HepG2 (cell line): ENCODE results near the gene NDRG3. TPM values are rescaled to one million over a fixed set of nuclear protein-coding genes. Genes with fewer than 3 reads are reported as not detected.

Experiments
- MAF1 ChIP-seq: sonication (generic); formaldehyde crosslinking; IDR thresholded peaks from 2 replicates; pipeline ENCODE4 v1.5.0; 2020; ENCODE audit warnings: missing genetic modification reagents, borderline replicate concordance
- MEF2D ChIP-seq: sonication (generic); formaldehyde crosslinking; IDR thresholded peaks from 2 replicates; pipeline ENCODE4 v1.5.1; 2020; ENCODE audit warnings: mild to moderate bottlenecking, missing genetic modification reagents
- MEIS2 ChIP-seq: sonication (generic); formaldehyde crosslinking; IDR thresholded peaks from 2 replicates; pipeline ENCODE4 v1.9.0; 2021; ENCODE audit warnings: mild to moderate bottlenecking, missing genetic modification reagents
- MTF1 ChIP-seq: sonication (generic); formaldehyde crosslinking; IDR thresholded peaks from 2 replicates; pipeline ENCODE4 v1.5.0; 2020; ENCODE audit warnings: missing genetic modification reagents
- POGZ ChIP-seq: sonication (generic); formaldehyde crosslinking; IDR thresholded peaks from 2 replicates; pipeline ENCODE4 v1.4.0; 2020; ENCODE audit warnings: mild to moderate bottlenecking, missing genetic modification reagents
- U2AF1 ChIP-seq: fragments of 200-400 bp; formaldehyde crosslinking; optimal IDR thresholded peaks from 2 replicates; pipeline ENCODE3; 2017; ENCODE audit warnings: mild to moderate bottlenecking, low read depth, low read length
- ZFP1 ChIP-seq: IDR thresholded peaks from 2 replicates; pipeline ENCODE4 v1.6.1; 2016
- ZMAT3 ChIP-seq: sonication (generic); formaldehyde crosslinking; conservative IDR thresholded peaks from 2 replicates; pipeline ENCODE4 v1.7.0; 2021; ENCODE audit warnings: missing genetic modification reagents
- ZMYM2 ChIP-seq: sonication (generic); formaldehyde crosslinking; IDR thresholded peaks from 2 replicates; pipeline ENCODE4 v1.8.0; 2022; ENCODE audit warnings: mild to moderate bottlenecking, missing genetic modification reagents
- ZNF563 ChIP-seq: sonication (generic); formaldehyde crosslinking; IDR thresholded peaks from 2 replicates; pipeline ENCODE4 v1.8.0; 2022; ENCODE audit warnings: mild to moderate bottlenecking, moderate library complexity, missing genetic modification reagents
- ZNF629 ChIP-seq: sonication (generic); formaldehyde crosslinking; conservative IDR thresholded peaks from 2 replicates; pipeline ENCODE4 v1.5.0; 2020; ENCODE audit warnings: missing genetic modification reagents
- ZNF792 ChIP-seq: IDR thresholded peaks from 2 replicates; pipeline ENCODE4 v1.6.1; 2016
- polyA plus RNA-seq, 8 experiments: library from polyadenylated mRNA; depleted of rRNA in 3 of 8; stranded (reverse) in 7 of 8; unstranded in 1 of 8; fragments of >200 nt; fragmentation: Illumina TruSeq in 4 of 8; extraction: Trizol in 4 of 8; gene quantifications; 2 replicates each; pipeline versions ENCODE4 v1.2.1 to v1.2.3, GENCODE V29; 2011 to 2016; ENCODE audit warnings: low read depth in 4 of 8, missing spikeins in 1 of 8, mixed read lengths in 1 of 8; ENCODE audit not compliant: insufficient read depth in 1 of 8
- total RNA-seq, 5 experiments: library from RNA; depleted of rRNA; stranded (reverse); fragments of >200 nt; fragmentation: Illumina TruSeq; extraction: Trizol; gene quantifications; 2 replicates each; pipeline ENCODE4 v1.2.3, GENCODE V29; 2016; ENCODE audit warnings: low read depth in 1 of 5
- TF ChIP-seq, protein P1 (sequence below): sonication (generic); formaldehyde crosslinking; IDR thresholded peaks from 2 replicates; pipeline ENCODE4 v1.4.0; 2020; ENCODE audit warnings: mild to moderate bottlenecking, missing genetic modification reagents, borderline replicate concordance
- TF ChIP-seq, protein P2 (sequence below): sonication (generic); formaldehyde crosslinking; IDR thresholded peaks from 2 replicates; pipeline ENCODE4 v1.5.0; 2020; ENCODE audit warnings: mild to moderate bottlenecking, missing genetic modification reagents
- TF ChIP-seq, protein P3 (sequence below): sonication (generic); formaldehyde crosslinking; IDR thresholded peaks from 2 replicates; pipeline ENCODE4 v1.8.0; 2022; ENCODE audit warnings: missing genetic modification reagents, mild to moderate bottlenecking, moderate library complexity, borderline replicate concordance
- TF ChIP-seq, protein P4 (sequence below): sonication (generic); IDR thresholded peaks from 2 replicates; pipeline ENCODE4 v1.6.1; 2016; ENCODE audit warnings: low read depth, borderline replicate concordance
- TF ChIP-seq, protein P5 (sequence below): sonication (generic); formaldehyde crosslinking; IDR thresholded peaks from 2 replicates; pipeline ENCODE4 v1.4.0; 2020; ENCODE audit warnings: mild to moderate bottlenecking, missing genetic modification reagents, borderline replicate concordance

Gene NDRG3
- total and polyA plus RNA-seq, 2 of the 13 experiments (the other 11 are each of a cell fraction or from before 2014, with no cell fraction given), result 36.0 to 40.5 TPM

DNA sequence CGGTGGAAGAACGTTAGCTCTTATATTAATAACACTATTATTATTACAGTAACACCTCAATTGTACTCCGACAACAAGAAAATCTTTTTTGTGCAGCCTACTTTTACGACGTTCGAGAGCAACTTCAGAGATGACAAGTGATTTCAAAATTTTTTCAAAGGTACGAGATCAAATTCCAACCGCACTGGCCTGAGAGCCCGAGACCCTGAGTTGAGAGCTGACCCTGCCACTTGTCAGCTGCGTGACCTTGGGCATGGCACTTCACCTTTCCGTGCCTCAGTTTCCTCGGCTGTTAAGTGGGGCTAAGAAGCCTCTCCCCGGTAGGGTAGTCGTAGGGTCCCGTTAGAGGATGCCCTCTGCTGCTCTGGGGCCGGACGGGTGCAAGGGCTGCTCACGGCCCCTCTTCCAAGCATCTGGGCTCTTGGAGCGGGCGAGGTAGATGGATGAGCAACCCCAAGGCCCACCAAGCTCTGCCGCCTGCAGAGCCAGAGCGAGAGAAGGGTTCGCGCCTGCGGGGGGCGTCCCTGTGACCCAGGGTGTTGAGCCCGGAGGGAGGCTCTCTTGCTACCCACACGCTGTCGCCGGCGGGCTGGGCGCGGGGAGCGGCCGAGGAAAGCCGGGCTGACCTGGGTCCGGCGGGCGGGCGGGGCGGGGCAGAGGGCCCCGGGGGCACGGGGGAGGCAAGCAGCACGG lies 510 bp downstream of the NDRG3 start (continued):
- TF ChIP-seq, protein P1, sequence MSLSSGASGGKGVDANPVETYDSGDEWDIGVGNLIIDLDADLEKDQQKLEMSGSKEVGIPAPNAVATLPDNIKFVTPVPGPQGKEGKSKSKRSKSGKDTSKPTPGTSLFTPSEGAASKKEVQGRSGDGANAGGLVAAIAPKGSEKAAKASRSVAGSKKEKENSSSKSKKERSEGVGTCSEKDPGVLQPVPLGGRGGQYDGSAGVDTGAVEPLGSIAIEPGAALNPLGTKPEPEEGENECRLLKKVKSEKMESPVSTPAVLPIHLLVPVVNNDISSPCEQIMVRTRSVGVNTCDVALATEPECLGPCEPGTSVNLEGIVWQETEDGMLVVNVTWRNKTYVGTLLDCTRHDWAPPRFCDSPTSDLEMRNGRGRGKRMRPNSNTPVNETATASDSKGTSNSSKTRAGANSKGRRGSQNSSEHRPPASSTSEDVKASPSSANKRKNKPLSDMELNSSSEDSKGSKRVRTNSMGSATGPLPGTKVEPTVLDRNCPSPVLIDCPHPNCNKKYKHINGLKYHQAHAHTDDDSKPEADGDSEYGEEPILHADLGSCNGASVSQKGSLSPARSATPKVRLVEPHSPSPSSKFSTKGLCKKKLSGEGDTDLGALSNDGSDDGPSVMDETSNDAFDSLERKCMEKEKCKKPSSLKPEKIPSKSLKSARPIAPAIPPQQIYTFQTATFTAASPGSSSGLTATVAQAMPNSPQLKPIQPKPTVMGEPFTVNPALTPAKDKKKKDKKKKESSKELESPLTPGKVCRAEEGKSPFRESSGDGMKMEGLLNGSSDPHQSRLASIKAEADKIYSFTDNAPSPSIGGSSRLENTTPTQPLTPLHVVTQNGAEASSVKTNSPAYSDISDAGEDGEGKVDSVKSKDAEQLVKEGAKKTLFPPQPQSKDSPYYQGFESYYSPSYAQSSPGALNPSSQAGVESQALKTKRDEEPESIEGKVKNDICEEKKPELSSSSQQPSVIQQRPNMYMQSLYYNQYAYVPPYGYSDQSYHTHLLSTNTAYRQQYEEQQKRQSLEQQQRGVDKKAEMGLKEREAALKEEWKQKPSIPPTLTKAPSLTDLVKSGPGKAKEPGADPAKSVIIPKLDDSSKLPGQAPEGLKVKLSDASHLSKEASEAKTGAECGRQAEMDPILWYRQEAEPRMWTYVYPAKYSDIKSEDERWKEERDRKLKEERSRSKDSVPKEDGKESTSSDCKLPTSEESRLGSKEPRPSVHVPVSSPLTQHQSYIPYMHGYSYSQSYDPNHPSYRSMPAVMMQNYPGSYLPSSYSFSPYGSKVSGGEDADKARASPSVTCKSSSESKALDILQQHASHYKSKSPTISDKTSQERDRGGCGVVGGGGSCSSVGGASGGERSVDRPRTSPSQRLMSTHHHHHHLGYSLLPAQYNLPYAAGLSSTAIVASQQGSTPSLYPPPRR, result peak; percentile 14; the same call in 1 of the 2 replicates
- no peak for TF ChIP-seq ZNF792 (CRISPR knock-in tag)
- TF ChIP-seq, protein P2, sequence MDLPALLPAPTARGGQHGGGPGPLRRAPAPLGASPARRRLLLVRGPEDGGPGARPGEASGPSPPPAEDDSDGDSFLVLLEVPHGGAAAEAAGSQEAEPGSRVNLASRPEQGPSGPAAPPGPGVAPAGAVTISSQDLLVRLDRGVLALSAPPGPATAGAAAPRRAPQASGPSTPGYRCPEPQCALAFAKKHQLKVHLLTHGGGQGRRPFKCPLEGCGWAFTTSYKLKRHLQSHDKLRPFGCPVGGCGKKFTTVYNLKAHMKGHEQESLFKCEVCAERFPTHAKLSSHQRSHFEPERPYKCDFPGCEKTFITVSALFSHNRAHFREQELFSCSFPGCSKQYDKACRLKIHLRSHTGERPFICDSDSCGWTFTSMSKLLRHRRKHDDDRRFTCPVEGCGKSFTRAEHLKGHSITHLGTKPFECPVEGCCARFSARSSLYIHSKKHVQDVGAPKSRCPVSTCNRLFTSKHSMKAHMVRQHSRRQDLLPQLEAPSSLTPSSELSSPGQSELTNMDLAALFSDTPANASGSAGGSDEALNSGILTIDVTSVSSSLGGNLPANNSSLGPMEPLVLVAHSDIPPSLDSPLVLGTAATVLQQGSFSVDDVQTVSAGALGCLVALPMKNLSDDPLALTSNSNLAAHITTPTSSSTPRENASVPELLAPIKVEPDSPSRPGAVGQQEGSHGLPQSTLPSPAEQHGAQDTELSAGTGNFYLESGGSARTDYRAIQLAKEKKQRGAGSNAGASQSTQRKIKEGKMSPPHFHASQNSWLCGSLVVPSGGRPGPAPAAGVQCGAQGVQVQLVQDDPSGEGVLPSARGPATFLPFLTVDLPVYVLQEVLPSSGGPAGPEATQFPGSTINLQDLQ, result no peak
- no peak for TF ChIP-seq U2AF1
- TF ChIP-seq ZNF629 (CRISPR knock-in tag), result peak; percentile 94
- no peak for TF ChIP-seq ZFP1 (CRISPR knock-in tag)
- peak; percentile 24; the same call in 1 of the 2 replicates for TF ChIP-seq ZMYM2 (CRISPR knock-in tag)
- 0 out of 2 replicates have a peak, but pooled peaks have one; percentile 34 for TF ChIP-seq MEIS2 (CRISPR knock-in tag)
- peak; percentile 56; the same call in 1 of the 2 replicates for TF ChIP-seq ZNF563 (CRISPR knock-in tag)
- TF ChIP-seq, protein P3, sequence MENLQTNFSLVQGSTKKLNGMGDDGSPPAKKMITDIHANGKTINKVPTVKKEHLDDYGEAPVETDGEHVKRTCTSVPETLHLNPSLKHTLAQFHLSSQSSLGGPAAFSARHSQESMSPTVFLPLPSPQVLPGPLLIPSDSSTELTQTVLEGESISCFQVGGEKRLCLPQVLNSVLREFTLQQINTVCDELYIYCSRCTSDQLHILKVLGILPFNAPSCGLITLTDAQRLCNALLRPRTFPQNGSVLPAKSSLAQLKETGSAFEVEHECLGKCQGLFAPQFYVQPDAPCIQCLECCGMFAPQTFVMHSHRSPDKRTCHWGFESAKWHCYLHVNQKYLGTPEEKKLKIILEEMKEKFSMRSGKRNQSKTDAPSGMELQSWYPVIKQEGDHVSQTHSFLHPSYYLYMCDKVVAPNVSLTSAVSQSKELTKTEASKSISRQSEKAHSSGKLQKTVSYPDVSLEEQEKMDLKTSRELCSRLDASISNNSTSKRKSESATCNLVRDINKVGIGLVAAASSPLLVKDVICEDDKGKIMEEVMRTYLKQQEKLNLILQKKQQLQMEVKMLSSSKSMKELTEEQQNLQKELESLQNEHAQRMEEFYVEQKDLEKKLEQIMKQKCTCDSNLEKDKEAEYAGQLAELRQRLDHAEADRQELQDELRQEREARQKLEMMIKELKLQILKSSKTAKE, result no peak
- TF ChIP-seq ZMAT3 (CRISPR knock-in tag), result no peak; the same call in 1 of the 2 replicates
- TF ChIP-seq MTF1 (CRISPR knock-in tag), result peak; percentile 14; the same call in 1 of the 2 replicates
- TF ChIP-seq, protein P4, sequence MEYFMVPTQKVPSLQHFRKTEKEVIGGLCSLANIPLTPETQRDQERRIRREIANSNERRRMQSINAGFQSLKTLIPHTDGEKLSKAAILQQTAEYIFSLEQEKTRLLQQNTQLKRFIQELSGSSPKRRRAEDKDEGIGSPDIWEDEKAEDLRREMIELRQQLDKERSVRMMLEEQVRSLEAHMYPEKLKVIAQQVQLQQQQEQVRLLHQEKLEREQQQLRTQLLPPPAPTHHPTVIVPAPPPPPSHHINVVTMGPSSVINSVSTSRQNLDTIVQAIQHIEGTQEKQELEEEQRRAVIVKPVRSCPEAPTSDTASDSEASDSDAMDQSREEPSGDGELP, result no peak; the same call in 1 of the 2 replicates
- no peak for TF ChIP-seq POGZ (CRISPR knock-in tag)
- TF ChIP-seq, protein P5, sequence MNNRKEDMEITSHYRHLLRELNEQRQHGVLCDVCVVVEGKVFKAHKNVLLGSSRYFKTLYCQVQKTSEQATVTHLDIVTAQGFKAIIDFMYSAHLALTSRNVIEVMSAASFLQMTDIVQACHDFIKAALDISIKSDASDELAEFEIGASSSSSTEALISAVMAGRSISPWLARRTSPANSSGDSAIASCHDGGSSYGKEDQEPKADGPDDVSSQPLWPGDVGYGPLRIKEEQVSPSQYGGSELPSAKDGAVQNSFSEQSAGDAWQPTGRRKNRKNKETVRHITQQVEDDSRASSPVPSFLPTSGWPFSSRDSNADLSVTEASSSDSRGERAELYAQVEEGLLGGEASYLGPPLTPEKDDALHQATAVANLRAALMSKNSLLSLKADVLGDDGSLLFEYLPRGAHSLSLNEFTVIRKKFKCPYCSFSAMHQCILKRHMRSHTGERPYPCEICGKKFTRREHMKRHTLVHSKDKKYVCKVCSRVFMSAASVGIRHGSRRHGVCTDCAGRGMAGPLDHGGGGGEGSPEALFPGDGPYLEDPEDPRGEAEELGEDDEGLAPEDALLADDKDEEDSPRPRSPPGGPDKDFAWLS (CRISPR knock-in tag), result peak; percentile 65; the same call in 1 of the 2 replicates
- no peak for TF ChIP-seq MAF1 (CRISPR knock-in tag)
- TF ChIP-seq MEF2D (CRISPR knock-in tag), result no peak; the same call in 1 of the 2 replicates
